ENCODE results near the gene METAP1D.
"Not testable (repeated sequence)": the region's sequence is repeated elsewhere in the genome, so short reads cannot be mapped to it uniquely, and the experiment has no call there.

METAP1D gene

DNA sequence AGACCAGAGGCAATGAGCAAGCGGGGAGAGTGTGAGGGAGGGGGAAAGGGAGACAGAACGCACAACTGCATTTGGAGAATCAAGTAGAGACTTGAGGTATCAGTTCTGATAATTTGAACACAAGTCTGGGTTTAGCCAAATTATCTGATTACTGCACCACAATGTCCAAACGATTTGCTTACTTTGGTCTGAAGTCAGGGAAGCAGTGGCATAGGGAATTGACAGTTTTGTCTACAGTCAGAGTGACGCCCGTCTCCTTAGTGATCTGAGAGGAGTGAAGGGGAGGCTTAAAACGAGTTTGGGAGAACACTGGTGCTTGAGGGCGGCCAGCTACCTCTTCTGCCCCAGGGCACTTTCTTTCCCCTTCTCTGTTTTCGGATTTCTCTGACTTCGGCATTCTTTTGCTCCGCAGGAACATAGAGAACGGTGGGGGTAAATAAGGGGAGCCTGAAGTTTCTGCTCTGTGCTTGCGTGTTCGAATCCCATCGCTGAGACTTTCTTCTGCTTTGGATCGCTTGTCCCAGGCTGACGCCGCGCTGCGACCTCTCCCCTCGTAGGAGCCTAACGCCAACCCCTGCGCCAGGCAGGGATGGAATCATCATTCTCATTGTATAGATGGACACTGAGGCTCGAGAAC, 105.8 kb downstream of the METAP1D start:
- no peak for DNase-seq

DNA sequence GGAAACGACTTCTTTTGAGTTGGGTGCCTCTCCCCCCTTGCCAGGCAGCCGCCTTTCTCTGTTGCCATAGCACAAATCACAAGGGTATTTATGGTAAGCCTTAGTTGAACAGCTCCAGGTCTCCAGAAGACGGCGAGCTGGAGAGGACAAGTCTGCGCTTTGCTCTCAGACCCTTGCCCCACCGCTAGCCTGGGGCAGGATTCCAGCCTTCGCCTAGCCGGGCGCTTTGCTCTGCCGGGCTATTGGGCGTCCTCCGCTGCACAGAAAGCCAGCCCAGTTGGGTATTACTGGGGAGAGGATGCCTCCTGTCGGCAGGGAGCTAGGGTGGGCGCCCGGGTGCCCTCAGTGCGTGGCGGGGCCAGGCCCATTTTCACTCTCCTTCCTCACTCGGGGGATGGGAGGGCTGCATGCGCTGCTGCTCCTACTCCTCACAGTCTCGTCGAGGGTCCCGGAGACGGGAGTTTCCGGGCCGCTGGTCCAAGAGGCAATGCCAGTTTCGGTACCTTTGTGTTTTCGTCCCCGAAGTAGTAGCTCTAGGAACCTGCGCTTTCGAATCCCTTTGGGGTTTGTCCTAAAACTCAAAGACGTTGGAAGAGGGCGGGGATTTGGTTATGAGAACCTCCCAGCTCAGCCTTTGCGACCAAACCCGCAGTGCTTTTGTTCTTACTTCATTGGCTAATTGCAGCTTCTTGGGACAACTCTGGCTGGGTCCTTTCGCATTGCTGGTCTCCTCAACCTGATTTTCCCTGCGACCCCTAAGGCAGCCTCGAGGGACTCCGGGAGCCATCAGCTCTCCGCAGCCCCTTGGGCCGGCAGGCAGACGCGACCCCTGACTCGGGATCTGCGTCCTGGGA, 106.6 kb downstream of the METAP1D start:
- DNase-seq: no peak

DNA sequence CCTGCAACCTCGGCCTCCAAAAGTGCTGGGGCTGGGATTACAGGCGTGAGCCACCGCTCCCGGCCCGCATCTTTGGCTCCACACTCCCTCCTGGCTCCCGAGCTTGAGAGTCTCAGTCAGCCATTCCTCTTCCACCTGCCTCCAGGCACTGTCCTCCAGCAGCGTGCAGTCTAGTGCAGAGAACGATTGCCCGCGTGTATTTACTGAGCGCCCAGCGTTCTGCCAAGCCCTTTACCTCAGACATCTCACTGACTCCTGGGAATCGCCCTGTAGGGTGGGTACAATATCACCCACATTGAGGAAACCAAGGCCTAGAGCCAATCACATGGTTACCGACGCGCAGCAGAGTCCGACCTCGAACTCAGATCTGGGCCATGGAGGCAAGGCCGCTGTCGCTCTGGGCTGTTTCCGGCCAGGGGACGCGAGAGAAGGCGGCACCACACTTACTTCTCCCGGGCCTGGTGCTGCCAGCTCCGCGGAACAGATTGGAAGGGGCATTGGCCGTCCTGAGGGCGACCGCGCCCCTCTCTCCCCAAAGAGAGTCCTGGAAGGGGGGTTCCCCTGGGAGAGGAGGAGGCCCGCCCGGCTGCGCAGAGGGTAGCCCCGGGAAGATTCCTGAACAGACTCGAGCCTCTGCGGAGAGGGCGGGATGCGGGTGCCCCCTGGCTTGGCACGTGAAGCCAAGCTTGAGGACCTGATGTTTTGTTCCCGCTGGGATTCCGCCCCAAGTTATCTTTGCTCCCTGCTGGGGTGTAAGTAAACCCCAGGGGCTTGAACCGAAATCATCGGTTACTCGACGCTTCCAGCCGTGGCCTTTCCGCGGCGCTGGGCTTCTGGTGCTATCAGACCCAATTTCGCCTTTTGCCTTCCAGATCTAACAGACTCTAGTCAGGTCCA, 108.2 kb downstream of the METAP1D start:
- no peak for DNase-seq

DNA sequence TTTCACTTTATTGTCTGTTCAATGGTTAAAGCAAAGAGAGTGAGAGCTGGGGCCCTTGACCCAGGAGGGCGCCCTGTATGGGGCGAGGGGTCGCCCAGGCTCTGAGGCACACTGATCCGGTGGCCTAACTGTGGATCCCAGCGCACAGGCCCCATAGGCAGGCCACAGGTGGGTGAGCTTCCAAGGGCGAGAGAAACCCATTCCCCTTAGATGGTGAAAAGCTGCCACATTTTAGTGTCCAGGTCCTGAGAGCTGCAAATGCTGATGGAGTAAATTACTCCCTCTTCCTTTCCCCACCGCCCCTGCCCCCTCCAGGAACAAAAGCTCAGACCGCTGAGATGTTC, 108.8 kb downstream of the METAP1D start:
- no peak for DNase-seq

DNA sequence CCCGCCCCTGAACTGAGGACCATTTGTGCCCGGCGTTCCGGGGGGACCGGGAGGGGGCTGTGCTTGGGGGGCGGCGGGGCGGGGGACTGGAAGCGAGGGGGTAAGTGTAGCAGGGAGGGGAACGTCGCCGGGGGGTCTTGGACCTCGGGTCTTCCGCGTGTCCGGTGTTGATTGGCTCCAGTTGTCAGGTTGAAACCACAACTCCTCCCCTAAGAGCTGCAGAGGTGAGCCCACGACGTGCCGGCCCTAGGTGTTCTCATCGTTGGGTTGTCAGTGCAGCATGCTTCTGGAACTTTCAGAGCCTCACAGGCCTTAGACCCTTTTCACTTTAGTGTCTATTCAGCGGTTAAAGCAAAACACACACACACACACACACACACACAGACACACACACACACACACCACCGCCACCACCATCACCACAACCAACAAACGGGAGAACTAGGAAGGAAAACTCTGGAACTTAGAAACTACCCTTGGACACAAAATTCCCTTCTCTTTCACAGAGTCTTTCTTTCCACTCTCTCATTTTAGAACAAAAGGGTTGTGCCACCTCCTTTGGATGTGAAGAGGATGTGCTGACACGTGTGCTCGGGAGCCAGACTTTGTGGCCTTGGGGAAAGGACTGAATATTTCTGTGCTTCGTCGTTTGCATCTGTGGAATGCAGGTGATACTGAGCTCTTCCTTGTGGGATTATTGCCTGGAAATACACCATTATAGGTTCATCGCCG, 109.7 kb downstream of the METAP1D start:
- DNase-seq: no peak

DNA sequence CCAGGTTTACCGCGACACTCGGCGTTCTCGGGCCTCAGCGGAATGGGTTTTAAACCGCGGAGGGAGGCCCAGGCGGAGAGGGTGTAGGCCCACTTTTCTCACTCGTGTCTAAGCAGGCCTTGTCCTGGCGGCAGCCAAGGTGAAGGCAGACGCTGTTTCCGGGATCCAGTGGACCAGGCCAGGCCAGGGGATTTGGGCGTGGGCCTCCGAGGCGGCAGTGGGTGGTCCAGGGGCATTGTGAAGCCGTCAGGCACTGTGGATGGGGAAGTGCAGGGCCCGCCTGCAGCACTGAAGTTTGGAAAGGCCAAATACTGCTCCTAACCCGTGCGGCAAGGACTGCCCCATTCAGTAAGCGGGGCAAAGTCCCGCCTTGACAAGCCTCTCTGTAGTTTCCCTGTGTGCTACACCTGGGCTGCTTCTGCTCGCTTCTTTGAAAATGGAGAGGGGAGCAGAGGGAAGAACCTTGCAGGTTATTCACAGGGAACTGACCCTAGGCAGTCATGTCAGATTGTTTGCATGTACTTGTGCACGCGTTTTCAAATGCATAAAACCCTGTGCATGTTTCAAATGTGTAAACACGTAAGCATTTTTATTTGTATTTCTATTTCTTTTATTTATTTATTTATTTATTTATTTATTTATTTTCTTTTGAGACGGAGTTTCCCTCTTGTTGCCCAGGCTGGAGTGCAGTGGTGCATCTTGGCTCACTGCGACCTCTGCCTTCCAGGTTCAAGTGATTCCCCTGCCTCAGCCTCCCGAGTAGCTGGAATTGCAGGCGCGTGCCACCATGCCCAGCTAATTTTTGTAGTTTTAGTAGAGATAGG, 110.4 kb downstream of the METAP1D start:
- no peak for DNase-seq

DNA sequence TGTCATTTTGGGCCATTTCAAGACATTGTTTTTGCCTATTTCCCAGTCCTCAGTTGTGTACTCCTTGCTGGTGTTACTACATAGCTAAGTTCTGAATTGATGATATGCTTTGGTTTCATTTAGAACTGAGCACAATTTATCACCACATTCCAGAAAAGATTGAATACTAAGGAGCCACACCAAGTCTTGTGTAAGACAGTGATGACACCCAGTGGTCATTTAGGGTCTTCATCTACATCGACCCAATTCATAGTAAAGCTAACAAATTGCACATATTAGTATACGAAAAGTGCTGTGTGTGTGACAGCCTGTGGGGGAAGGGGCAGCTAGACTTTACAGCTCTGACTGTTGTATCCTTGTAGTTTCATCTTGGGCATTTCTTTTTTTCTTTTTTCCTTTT, 113.9 kb downstream of the METAP1D start:
- no peak for DNase-seq

DNA sequence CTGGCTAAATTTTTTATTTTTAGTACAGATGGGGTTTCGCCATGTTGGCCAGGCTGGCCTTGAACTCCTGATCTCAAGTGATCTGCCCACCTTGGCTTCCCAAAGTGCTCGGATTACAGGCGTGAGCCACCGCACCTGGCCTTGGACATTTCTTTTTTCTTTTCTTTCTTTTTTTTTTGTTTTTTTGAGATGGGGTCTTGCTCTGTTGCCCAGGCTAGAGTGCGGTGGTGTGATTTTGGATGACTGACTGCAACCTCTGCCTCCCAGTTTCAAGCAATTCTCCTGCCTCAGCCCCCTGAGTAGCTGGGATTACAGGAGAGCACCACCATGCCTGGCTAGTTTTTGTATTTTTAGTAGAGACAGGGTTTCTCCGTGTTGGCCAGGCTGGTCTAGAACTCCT, 114.4 kb downstream of the METAP1D start:
- DNase-seq: not testable (repeated sequence)

DNA sequence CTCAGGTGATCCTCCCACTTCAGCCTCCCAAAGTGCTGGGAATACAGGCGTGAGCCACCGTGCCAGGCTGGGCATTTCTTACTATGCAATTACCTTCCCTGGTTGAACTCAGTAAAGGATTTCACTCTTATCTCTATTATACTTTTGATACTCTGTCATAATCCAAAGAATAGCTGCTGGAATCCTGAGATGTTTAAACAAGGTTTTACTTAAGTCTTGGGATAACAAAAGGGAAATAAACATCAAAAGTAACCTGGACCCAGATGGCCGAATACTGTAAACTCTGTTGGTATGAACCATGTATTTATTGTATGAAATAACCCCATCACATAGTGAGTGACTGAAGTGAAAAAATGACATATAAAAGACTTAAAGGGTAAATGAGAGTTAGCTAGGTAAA, 114.8 kb downstream of the METAP1D start:
- DNase-seq: no peak

DNA sequence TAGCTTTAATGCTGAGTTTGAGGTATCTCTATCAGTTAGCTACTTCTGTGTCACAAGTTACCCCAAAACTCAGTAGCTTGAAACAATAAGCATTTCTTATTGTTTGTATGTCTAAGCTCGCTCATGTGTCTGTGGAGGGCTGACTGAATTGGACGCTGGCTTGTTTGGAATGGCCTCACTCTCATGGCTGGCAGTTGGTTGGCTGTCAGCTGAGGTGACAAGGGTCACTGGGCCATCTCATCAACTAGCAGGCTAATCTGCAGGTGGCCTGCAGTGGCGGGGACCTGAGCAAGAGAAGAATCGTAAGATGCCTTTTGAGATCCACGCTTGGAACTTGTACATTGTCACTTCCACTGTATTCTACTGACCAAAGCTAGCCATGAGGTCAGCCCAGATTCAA, 116.4 kb downstream of the METAP1D start:
- DNase-seq: no peak

DNA sequence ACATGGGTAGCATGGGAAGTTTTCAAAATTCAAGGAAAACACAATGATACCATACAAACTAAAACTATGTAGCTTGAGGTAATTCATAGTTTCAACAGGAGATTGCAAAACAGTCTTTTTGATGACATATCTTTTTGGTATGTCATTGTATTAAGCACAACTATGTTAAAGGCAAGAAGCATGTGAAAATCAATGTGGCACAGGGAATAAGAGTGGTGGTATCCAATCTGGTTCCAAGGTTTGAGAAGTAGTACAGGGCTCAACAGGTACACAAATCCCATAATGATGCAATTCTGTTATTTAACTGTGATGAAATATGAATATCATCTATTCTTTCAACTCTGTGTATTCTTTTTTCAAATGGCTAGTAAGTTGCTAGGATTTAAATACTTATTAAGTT, 119.3 kb downstream of the METAP1D start:
- no peak for DNase-seq

DNA sequence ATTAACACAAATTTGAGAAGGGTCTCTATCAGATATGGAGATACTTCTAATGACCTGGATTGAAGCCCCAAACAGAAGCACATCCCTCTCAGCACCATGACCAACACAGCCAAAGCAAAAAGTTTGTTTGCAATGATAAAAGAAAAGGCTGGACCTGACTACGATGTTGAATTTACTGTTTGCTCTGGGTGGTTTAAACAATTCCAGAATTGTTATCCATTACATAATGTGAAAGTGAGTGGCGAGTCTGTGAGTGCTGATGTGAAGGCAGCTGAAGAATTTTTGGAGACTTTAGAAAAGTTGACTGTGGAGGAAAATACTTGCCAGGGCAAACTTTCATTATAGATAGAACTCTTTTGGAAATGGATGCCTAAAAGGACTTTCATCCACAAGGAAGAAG, 120.4 kb downstream of the METAP1D start:
- DNase-seq: no peak

DNA sequence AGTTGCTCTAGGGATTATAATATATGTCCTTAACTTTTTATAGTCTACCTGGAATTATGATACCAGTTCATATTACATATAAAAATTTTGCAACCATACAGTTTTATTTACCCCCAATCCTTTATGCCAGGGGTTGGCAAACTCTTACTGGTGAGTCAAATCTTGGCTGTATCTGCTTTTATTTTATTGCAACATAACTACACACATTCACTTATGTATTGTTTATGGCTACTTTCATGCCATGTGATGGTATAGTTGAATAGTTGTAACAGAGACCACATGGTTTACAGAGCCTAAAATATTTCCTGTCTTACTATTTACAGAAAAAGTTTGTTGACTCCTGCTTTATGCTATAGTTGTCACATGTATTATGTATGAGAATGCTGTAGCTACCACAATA, 128.7 kb downstream of the METAP1D start:
- DNase-seq: no peak

DNA sequence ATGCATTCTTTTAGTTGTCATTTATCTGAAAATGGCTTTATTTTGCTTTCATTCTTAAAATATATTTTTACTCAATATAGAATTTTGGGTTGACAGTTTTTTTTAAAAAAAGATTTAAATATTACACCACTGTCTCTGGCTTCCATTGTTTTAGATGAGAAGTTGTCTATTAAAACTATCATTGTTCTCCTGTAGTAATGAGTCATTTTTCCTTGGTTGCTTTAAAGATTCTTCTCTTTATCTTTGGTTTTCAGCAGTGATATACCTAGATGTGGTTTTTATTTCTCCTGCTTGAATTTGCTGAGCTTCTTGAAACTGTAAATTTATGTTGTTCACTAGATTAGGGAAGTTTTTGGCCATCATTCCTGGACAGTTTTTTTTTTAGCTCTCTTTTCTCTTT, 129.7 kb downstream of the METAP1D start:
- DNase-seq: no peak
